Osteoblast (primary cell): ENCODE data around the gene RER1. TPM values are rescaled to one million over a fixed set of nuclear protein-coding genes. Genes with fewer than 3 reads are reported as not detected.

Source experiments
- DNase-seq: peaks from one replicate; pipeline ENCODE4 v3.0.0; 2011; ENCODE audit warnings: low spot score, mixed read lengths; ENCODE audit not compliant: insufficient read length; ENCODE audit errors: missing footprints
- H2AFZ ChIP-seq: 2 replicates; pipeline ENCODE4 v1.6.0; 2011; ENCODE audit warnings: mild to moderate bottlenecking, low read length
- H3K27ac ChIP-seq: 2 replicates; pipeline ENCODE4 v1.5.1; 2011; ENCODE audit warnings: mild to moderate bottlenecking, low read depth, low read length, moderate library complexity
- H3K27me3 ChIP-seq: 2 replicates; pipeline ENCODE4 v1.6.0; 2012; ENCODE audit warnings: mild to moderate bottlenecking, control low read depth, inconsistent platforms, low read length, moderate library complexity; ENCODE audit not compliant: insufficient read depth
- H3K36me3 ChIP-seq: 2 replicates; pipeline ENCODE4 v1.5.1; 2011; ENCODE audit warnings: mild to moderate bottlenecking, low read length, control low read depth, moderate library complexity; ENCODE audit not compliant: insufficient read depth
- H3K4me1 ChIP-seq: 2 replicates; pipeline ENCODE4 v1.5.1; 2011; ENCODE audit warnings: mild to moderate bottlenecking, low read length, control low read depth, moderate library complexity; ENCODE audit not compliant: insufficient read depth
- H3K4me2 ChIP-seq: 2 replicates; pipeline ENCODE4 v1.6.0; 2011; ENCODE audit warnings: mild to moderate bottlenecking, low read length; ENCODE audit not compliant: insufficient read depth
- H3K4me3 ChIP-seq: fragments of 200-600 bp; sonication (generic); 3 replicates; pipeline ENCODE4 v1.5.1; 2012; ENCODE audit warnings: mild to moderate bottlenecking, low read length, inconsistent platforms; ENCODE audit not compliant: insufficient read depth
- H3K79me2 ChIP-seq: 2 replicates; pipeline ENCODE4 v1.6.0; 2012; ENCODE audit warnings: mild to moderate bottlenecking, low read length, control low read depth, inconsistent platforms; ENCODE audit not compliant: insufficient read depth
- H3K9me3 ChIP-seq: 2 replicates; pipeline ENCODE4 v1.5.1; 2011; ENCODE audit warnings: low read depth, low read length, control low read depth
- H4K20me1 ChIP-seq: 2 replicates; pipeline ENCODE4 v1.6.0; 2012; ENCODE audit warnings: mild to moderate bottlenecking, low read length, control low read depth; ENCODE audit not compliant: insufficient read depth
- CTCF ChIP-seq: IDR thresholded peaks from 2 replicates; pipeline ENCODE4 v1.5.1; 2011; ENCODE audit warnings: mild to moderate bottlenecking, low read depth, low read length, moderate library complexity; ENCODE audit errors: extremely low read depth
- total RNA-seq: library from RNA; depleted of rRNA; stranded (reverse); fragments of >200 nt; gene quantifications from 2 replicates; pipeline ENCODE4 v1.2.3, GENCODE V29; 2012

Gene RER1
- total RNA-seq, 1 donor = 95.2 TPM

- Histone ChIP-seq H3K4me1 (peaks cover 5% of the 10 kb centered on the region), H3K79me2 (no peaks in the 10 kb centered on the region), H4K20me1 (no peaks in the 10 kb centered on the region), H3K27ac (no peak overlapping the region), H3K4me2 (no peak overlapping the region), H3K4me3 (no peak overlapping the region), H3K27me3 (no peaks in the 10 kb centered on the region), H2AFZ (no peak overlapping the region), H3K9me3 (no peaks in the 10 kb centered on the region), H3K36me3 (no peaks in the 10 kb centered on the region)
- TF ChIP-seq CTCF = no peak
- no peak for DNase-seq
These were observed 10.6 kb upstream of the RER1 start for GRCh38 chr1:2380816-2381591.

DNA sequence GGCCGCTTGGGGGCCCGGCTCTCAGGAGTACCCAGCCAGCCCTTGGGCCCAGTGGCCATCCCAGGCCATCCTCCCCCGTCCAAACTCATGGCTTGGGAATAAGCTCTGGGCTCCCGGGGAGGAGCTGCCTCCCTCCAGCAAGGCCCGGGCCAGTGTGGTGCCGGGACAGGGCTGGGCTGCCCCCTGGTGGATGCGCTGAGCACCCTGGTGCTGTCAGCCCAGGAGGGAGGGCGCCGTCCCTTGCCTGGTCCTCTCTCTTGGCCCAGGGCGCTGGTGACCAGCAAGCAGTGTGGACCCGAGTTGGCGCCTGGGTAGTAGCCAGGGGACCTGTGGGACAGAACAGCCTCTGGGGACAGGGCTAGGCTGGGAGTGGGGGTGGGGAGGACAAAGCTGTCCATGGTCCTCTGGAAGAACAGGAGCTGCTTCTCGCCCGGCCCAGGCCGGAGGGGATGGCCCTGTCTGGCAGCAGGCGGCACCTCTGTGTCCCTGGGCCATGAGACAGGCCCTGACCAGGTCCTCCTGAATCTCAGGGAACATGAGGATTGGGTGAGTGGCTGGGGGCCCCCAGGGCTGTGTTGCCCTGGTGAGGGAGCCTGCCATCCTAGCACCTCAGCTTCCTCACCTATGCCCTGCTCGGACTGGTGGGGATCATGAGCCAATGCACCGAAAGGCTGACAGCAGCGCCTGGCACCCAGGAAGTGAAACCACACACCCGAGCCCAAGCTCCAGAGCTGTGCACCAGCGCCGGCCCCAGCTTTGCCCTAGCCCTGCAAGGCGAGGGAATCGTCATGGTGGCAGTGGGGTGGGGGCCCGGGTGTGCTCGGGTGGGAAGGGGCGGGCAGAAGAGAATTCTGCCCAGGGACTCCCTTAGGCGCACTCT, 9.7 kb upstream of the RER1 start:
- Histone ChIP-seq H2AFZ (no peak overlapping the region), H3K36me3 (no peaks in the 10 kb centered on the region), H3K27me3 (no peaks in the 10 kb centered on the region), H3K4me3 (no peak overlapping the region), H3K4me2 (no peak overlapping the region), H4K20me1 (no peaks in the 10 kb centered on the region), H3K27ac (no peak overlapping the region), H3K9me3 (no peaks in the 10 kb centered on the region), H3K79me2 (no peaks in the 10 kb centered on the region), H3K4me1 (peaks cover 5% of the 10 kb centered on the region)
- peak; percentile 78 for TF ChIP-seq CTCF
- DNase-seq = peak; percentile 100

- H3K36me3 ChIP-seq = peaks cover 7% of the 10 kb centered on the region
- DNase-seq = peak; percentile 97
- H3K9me3 ChIP-seq = no peaks in the 10 kb centered on the region
- no peaks in the 10 kb centered on the region for H3K79me2 ChIP-seq
- H3K27me3 ChIP-seq = no peaks in the 10 kb centered on the region
- no peak overlapping the region for H3K27ac ChIP-seq
- peaks cover 5% of the 10 kb centered on the region for H3K4me1 ChIP-seq
- peak; percentile 41 for TF ChIP-seq CTCF
- no peaks in the 10 kb centered on the region for H4K20me1 ChIP-seq
- no peak overlapping the region for H2AFZ ChIP-seq
- H3K4me3 ChIP-seq = no peak overlapping the region
- H3K4me2 ChIP-seq = no peak overlapping the region
These were observed 8.8 kb upstream of the RER1 start for GRCh38 chr1:2382621-2383361.
